Measurements from ENCODE around the gene SPATS2.

- TF ChIP-seq, protein P1, sequence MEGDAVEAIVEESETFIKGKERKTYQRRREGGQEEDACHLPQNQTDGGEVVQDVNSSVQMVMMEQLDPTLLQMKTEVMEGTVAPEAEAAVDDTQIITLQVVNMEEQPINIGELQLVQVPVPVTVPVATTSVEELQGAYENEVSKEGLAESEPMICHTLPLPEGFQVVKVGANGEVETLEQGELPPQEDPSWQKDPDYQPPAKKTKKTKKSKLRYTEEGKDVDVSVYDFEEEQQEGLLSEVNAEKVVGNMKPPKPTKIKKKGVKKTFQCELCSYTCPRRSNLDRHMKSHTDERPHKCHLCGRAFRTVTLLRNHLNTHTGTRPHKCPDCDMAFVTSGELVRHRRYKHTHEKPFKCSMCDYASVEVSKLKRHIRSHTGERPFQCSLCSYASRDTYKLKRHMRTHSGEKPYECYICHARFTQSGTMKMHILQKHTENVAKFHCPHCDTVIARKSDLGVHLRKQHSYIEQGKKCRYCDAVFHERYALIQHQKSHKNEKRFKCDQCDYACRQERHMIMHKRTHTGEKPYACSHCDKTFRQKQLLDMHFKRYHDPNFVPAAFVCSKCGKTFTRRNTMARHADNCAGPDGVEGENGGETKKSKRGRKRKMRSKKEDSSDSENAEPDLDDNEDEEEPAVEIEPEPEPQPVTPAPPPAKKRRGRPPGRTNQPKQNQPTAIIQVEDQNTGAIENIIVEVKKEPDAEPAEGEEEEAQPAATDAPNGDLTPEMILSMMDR (conservative IDR thresholded peaks at IDR 0.05), result no peak
- TF ChIP-seq ZFX (IDR thresholded peaks at IDR 0.05), result no peak
Measured at GRCh38 chr12:49542592-49543160, 175.4 kb downstream of the SPATS2 start.

Measured in C4-2B (cell line).